Activated CD4-positive, alpha-beta memory T cell treated with anti-CD3 and anti-CD28 coated beads, Interleukin-2, amount 10 ng/mL, durations not matched to agents 7 days and 5 days (primary cell): Measurements from ENCODE around the gene AQP9. TPM values are rescaled to one million over a fixed set of nuclear protein-coding genes. Genes with fewer than 3 reads are reported as not detected.
"Not testable (repeated sequence)": the region's sequence is repeated elsewhere in the genome, so short reads cannot be mapped to it uniquely, and the experiment has no call there.

Experiments used
- CTCF ChIA-PET: fragments of 350-600 bp; sonication (Branson Sonifier 250); formaldehyde crosslinking; loops from one replicate; lab custom pipeline; 2021; ENCODE audit warnings: antibody characterized with exemption, inconsistent platforms; lab: Charles Lee
- POLR2A ChIA-PET: fragments of 350-600 bp; sonication (Branson Sonifier 250); formaldehyde crosslinking; loops from one replicate; lab custom pipeline; 2021; ENCODE audit warnings: antibody characterized with exemption; lab: Charles Lee
- DNase-seq: peaks from one replicate; pipeline ENCODE4 v3.0.0-alpha.2; 2020
- H3K27ac Mint-ChIP-seq: one replicate; pipeline ENCODE4 v1.8.0; 2021; ENCODE audit warnings: mild to moderate bottlenecking, mixed read lengths
- H3K27me3 Mint-ChIP-seq: one replicate; pipeline ENCODE4 v1.8.0; 2021; ENCODE audit warnings: mixed read lengths
- H3K36me3 Mint-ChIP-seq: one replicate; pipeline ENCODE4 v1.8.0; 2021; ENCODE audit warnings: low read depth, mixed read lengths
- H3K4me1 Mint-ChIP-seq: one replicate; pipeline ENCODE4 v1.8.0; 2021; ENCODE audit warnings: mixed read lengths
- H3K4me3 Mint-ChIP-seq: one replicate; pipeline ENCODE4 v1.8.0; 2021; ENCODE audit warnings: mild to moderate bottlenecking, mixed read lengths
- H3K9me3 Mint-ChIP-seq: one replicate; pipeline ENCODE4 v1.8.0; 2021; ENCODE audit warnings: mixed read lengths
- total RNA-seq, 2 experiments: library from RNA; stranded (reverse); gene quantifications; one replicate each; pipeline ENCODE4 v1.2.3, GENCODE V29; 2021

The AQP9 gene
- total RNA-seq: not detected

- Mint-ChIP-seq H3K27me3 (peaks cover 34% of the 10 kb centered on the region), H3K4me1 (no peaks in the 10 kb centered on the region), H3K9me3 (no peaks in the 10 kb centered on the region), H3K36me3 (no peaks in the 10 kb centered on the region), H3K27ac (no peak within 1 kb of the TSS), H3K4me3 (no peak within 1 kb of the TSS)
- POLR2A ChIA-PET: no interaction called here
- DNase-seq: no peak
- CTCF ChIA-PET: no interaction called here
Measured at GRCh38 chr15:58138106-58138505, at the start of gene AQP9. TSS of gene AQP9 (plus strand) at chr15:58138381. CDS start at chr15:58138566, 185 bp downstream.

- Mint-ChIP-seq H3K4me3 (no peak overlapping the region), H3K27ac (no peak overlapping the region), H3K9me3 (no peaks in the 10 kb centered on the region), H3K27me3 (peaks cover 13% of the 10 kb centered on the region), H3K36me3 (no peaks in the 10 kb centered on the region), H3K4me1 (no peaks in the 10 kb centered on the region)
- ChIA-PET POLR2A (no interaction called here), CTCF (no interaction called here)
- no peak for DNase-seq
Measured at GRCh38 chr15:58095415-58095814, 42.8 kb upstream of the AQP9 start.

- peaks cover 19% of the 10 kb centered on the region for H3K27me3 Mint-ChIP-seq
- H3K9me3 Mint-ChIP-seq: no peaks in the 10 kb centered on the region
- H3K4me3 Mint-ChIP-seq: no peak overlapping the region
- H3K36me3 Mint-ChIP-seq: no peaks in the 10 kb centered on the region
- no peak for DNase-seq
- CTCF ChIA-PET: no interaction called here
- H3K27ac Mint-ChIP-seq: no peak overlapping the region
- H3K4me1 Mint-ChIP-seq: no peaks in the 10 kb centered on the region
- POLR2A ChIA-PET: no interaction called here
Measured at GRCh38 chr15:58096529-58097084, 41.6 kb upstream of the AQP9 start.

GRCh38 chr15:58103482-58103881, 34.7 kb upstream of the AQP9 start:
- ChIA-PET CTCF (no interaction called here), POLR2A (no interaction called here)
- Mint-ChIP-seq H3K27me3 (peaks cover 27% of the 10 kb centered on the region), H3K9me3 (no peaks in the 10 kb centered on the region), H3K36me3 (no peaks in the 10 kb centered on the region), H3K27ac (no peak overlapping the region), H3K4me1 (no peaks in the 10 kb centered on the region), H3K4me3 (no peak overlapping the region)
- no peak for DNase-seq

GRCh38 chr15:58108117-58108516, 30.1 kb upstream of the AQP9 start:
- CTCF ChIA-PET: no interaction called here
- Mint-ChIP-seq H3K4me1 (no peaks in the 10 kb centered on the region), H3K9me3 (no peaks in the 10 kb centered on the region), H3K27ac (no peak overlapping the region), H3K27me3 (peaks cover 10% of the 10 kb centered on the region), H3K4me3 (no peak overlapping the region), H3K36me3 (no peaks in the 10 kb centered on the region)
- no peak for DNase-seq
- POLR2A ChIA-PET: no interaction called here

GRCh38 chr15:58109419-58109818, 28.8 kb upstream of the AQP9 start:
- ChIA-PET POLR2A (no interaction called here), CTCF (no interaction called here)
- no peak overlapping the region for H3K27ac Mint-ChIP-seq
- no peaks in the 10 kb centered on the region for H3K4me1 Mint-ChIP-seq
- DNase-seq: no peak
- H3K27me3 Mint-ChIP-seq: peaks cover 9% of the 10 kb centered on the region
- no peaks in the 10 kb centered on the region for H3K9me3 Mint-ChIP-seq
- H3K4me3 Mint-ChIP-seq: no peak overlapping the region
- H3K36me3 Mint-ChIP-seq: no peaks in the 10 kb centered on the region

- no peak overlapping the region for H3K4me3 Mint-ChIP-seq
- DNase-seq: no peak
- CTCF ChIA-PET: interaction anchor here (1.4 kb wide), 1 partner anchor 67 kb away, joined by 4 read pairs; no protein-coding TSS in a partner anchor
- H3K27ac Mint-ChIP-seq: no peak overlapping the region
- no peaks in the 10 kb centered on the region for H3K36me3 Mint-ChIP-seq
- H3K9me3 Mint-ChIP-seq: no peaks in the 10 kb centered on the region
- H3K4me1 Mint-ChIP-seq: no peaks in the 10 kb centered on the region
- peaks cover 14% of the 10 kb centered on the region for H3K27me3 Mint-ChIP-seq
- POLR2A ChIA-PET: no interaction called here
Measured at GRCh38 chr15:58110999-58111717, 27.0 kb upstream of the AQP9 start.

GRCh38 chr15:58111718-58112104, 26.5 kb upstream of the AQP9 start:
- no peak for DNase-seq
- no peak overlapping the region for H3K27ac Mint-ChIP-seq
- H3K4me3 Mint-ChIP-seq: no peak overlapping the region
- ChIA-PET POLR2A (no interaction called here), CTCF (interaction anchor here (1.4 kb wide), 1 partner anchor 68 kb away, joined by 4 read pairs; no protein-coding TSS in a partner anchor)
- H3K27me3 Mint-ChIP-seq: peaks cover 14% of the 10 kb centered on the region
- H3K4me1 Mint-ChIP-seq: no peaks in the 10 kb centered on the region
- no peaks in the 10 kb centered on the region for H3K9me3 Mint-ChIP-seq
- no peaks in the 10 kb centered on the region for H3K36me3 Mint-ChIP-seq

GRCh38 chr15:58113358-58113757, 24.8 kb upstream of the AQP9 start:
- H3K27ac Mint-ChIP-seq, DNase-seq, H3K36me3 Mint-ChIP-seq, H3K4me3 Mint-ChIP-seq, H3K4me1 Mint-ChIP-seq, POLR2A ChIA-PET, H3K9me3 Mint-ChIP-seq: not testable (repeated sequence)
- peaks cover 14% of the 10 kb centered on the region for H3K27me3 Mint-ChIP-seq
- CTCF ChIA-PET: interaction anchor here (1.2 kb wide), 1 partner anchor 43 kb away, joined by 5 read pairs; no protein-coding TSS in a partner anchor

GRCh38 chr15:58114388-58114787, 23.8 kb upstream of the AQP9 start:
- ChIA-PET CTCF (no interaction called here), POLR2A (no interaction called here)
- Mint-ChIP-seq H3K27me3 (peaks cover 14% of the 10 kb centered on the region), H3K4me1 (no peaks in the 10 kb centered on the region), H3K36me3 (no peaks in the 10 kb centered on the region), H3K27ac (no peak overlapping the region), H3K4me3 (no peak overlapping the region), H3K9me3 (no peaks in the 10 kb centered on the region)
- DNase-seq: no peak

GRCh38 chr15:58114812-58115211, 23.4 kb upstream of the AQP9 start:
- no peaks in the 10 kb centered on the region for H3K36me3 Mint-ChIP-seq
- peaks cover 14% of the 10 kb centered on the region for H3K27me3 Mint-ChIP-seq
- H3K27ac Mint-ChIP-seq: no peak overlapping the region
- ChIA-PET POLR2A (no interaction called here), CTCF (no interaction called here)
- H3K4me3 Mint-ChIP-seq: no peak overlapping the region
- no peaks in the 10 kb centered on the region for H3K9me3 Mint-ChIP-seq
- DNase-seq: no peak
- no peaks in the 10 kb centered on the region for H3K4me1 Mint-ChIP-seq

GRCh38 chr15:58115692-58116091, 22.5 kb upstream of the AQP9 start:
- DNase-seq: no peak
- POLR2A ChIA-PET: no interaction called here
- Mint-ChIP-seq H3K36me3 (no peaks in the 10 kb centered on the region), H3K9me3 (no peaks in the 10 kb centered on the region), H3K4me3 (no peak overlapping the region), H3K4me1 (no peaks in the 10 kb centered on the region), H3K27ac (no peak overlapping the region), H3K27me3 (peaks cover 14% of the 10 kb centered on the region)
- CTCF ChIA-PET: no interaction called here

- peaks cover 12% of the 10 kb centered on the region for H3K27me3 Mint-ChIP-seq
- ChIA-PET POLR2A (no interaction called here), CTCF (interaction anchor here (1.0 kb wide), 1 partner anchor 47 kb away, joined by 3 read pairs; no protein-coding TSS in a partner anchor)
- H3K4me3 Mint-ChIP-seq: no peak overlapping the region
- no peak overlapping the region for H3K27ac Mint-ChIP-seq
- no peak for DNase-seq
- H3K9me3 Mint-ChIP-seq: no peaks in the 10 kb centered on the region
- no peaks in the 10 kb centered on the region for H3K4me1 Mint-ChIP-seq
- no peaks in the 10 kb centered on the region for H3K36me3 Mint-ChIP-seq
Measured at GRCh38 chr15:58117619-58118018, 20.6 kb upstream of the AQP9 start.

- Mint-ChIP-seq H3K27me3 (peaks cover 11% of the 10 kb centered on the region), H3K27ac (no peak overlapping the region), H3K4me3 (no peak overlapping the region), H3K9me3 (no peaks in the 10 kb centered on the region), H3K4me1 (no peaks in the 10 kb centered on the region), H3K36me3 (no peaks in the 10 kb centered on the region)
- CTCF ChIA-PET: interaction anchor here (1.0 kb wide), 1 partner anchor 47 kb away, joined by 3 read pairs; no protein-coding TSS in a partner anchor
- POLR2A ChIA-PET: no interaction called here
- no peak for DNase-seq
Measured at GRCh38 chr15:58118272-58118671, 19.9 kb upstream of the AQP9 start.
